ENCODE data around the gene FUOM. TPM values are rescaled to one million over a fixed set of nuclear protein-coding genes. Genes with fewer than 3 reads are reported as not detected.

FUOM gene
- total RNA-seq, 1 experiment from 2014 or later, result 31.3 TPM

- no peak for TF ChIP-seq ZSCAN18 (CRISPR knock-in tag; IDR thresholded peaks at IDR 0.05)
- TF ChIP-seq, protein P1, sequence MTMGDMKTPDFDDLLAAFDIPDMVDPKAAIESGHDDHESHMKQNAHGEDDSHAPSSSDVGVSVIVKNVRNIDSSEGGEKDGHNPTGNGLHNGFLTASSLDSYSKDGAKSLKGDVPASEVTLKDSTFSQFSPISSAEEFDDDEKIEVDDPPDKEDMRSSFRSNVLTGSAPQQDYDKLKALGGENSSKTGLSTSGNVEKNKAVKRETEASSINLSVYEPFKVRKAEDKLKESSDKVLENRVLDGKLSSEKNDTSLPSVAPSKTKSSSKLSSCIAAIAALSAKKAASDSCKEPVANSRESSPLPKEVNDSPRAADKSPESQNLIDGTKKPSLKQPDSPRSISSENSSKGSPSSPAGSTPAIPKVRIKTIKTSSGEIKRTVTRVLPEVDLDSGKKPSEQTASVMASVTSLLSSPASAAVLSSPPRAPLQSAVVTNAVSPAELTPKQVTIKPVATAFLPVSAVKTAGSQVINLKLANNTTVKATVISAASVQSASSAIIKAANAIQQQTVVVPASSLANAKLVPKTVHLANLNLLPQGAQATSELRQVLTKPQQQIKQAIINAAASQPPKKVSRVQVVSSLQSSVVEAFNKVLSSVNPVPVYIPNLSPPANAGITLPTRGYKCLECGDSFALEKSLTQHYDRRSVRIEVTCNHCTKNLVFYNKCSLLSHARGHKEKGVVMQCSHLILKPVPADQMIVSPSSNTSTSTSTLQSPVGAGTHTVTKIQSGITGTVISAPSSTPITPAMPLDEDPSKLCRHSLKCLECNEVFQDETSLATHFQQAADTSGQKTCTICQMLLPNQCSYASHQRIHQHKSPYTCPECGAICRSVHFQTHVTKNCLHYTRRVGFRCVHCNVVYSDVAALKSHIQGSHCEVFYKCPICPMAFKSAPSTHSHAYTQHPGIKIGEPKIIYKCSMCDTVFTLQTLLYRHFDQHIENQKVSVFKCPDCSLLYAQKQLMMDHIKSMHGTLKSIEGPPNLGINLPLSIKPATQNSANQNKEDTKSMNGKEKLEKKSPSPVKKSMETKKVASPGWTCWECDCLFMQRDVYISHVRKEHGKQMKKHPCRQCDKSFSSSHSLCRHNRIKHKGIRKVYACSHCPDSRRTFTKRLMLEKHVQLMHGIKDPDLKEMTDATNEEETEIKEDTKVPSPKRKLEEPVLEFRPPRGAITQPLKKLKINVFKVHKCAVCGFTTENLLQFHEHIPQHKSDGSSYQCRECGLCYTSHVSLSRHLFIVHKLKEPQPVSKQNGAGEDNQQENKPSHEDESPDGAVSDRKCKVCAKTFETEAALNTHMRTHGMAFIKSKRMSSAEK (CRISPR knock-in tag; IDR thresholded peaks at IDR 0.05; ENCODE audit: borderline replicate concordance), result no peak
- TF ChIP-seq NR2C2 (CRISPR knock-in tag; IDR thresholded peaks at IDR 0.05), result no peak
- no peak for TF ChIP-seq ZNF281 (CRISPR knock-in tag; IDR thresholded peaks at IDR 0.05)
- no peak for TF ChIP-seq ZNF317 (CRISPR knock-in tag; IDR thresholded peaks at IDR 0.05; ENCODE audit: borderline replicate concordance, low read depth)
These were observed 31.4 kb upstream of the FUOM start (continued) for GRCh38 chr10:133388973-133389818.

DNA sequence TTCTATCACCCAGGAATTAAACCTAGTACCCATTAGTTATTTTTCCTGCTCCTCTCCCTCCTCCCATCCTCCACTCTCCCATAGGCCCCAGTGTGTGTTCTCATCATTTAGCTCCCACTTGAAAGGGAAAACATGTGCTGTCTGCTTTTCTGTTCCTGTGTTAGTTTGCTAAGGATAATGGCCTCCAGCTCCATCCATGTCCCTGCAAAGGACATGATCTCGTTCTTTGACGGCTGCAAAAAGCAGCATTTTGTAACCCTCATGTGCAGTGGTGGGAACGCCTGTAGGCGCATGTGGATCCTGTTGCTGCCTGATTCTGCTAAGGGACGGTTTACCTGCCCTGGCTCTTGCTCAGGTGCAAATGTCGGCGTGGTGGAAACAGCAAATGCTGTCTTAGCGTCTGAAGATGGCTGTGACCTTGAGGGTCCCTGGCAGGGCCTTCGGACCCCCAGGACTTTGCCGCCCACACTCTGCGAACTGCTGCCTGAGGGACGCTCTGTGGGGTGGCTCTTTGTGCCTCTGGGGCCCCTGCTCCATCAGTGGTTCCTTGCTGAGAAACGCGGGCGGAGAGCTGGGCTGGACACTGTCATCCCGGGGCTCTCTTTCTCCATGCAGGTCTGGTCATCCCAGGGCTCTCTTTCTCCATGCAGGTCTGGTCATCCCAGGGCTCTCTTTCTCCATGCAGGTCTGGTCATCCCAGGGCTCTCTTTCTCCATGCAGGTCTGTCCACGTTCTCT, 30.6 kb upstream of the FUOM start:
- H3K27me3 Mint-ChIP-seq (ENCODE audit: low read depth), result no peaks in the 10 kb centered on the region; the same call in 1 of the 2 replicates
- CTCF ChIA-PET, result interaction anchor here (0.6 to 1.9 kb wide), 3 partner anchors 59 to 131 kb away, joined by 3 to 5 read pairs (median 4); no protein-coding TSS in a partner anchor
- no peak for ATAC-seq
- H3K4me3 Mint-ChIP-seq, result no peak overlapping the region
- no peak overlapping the region for H3K27ac Mint-ChIP-seq
- POLR2A ChIA-PET, result interaction anchor here (0.6 kb wide), 1 partner anchor 178 kb away, joined by 3 read pairs; no protein-coding TSS in a partner anchor
- DNase-seq (ENCODE audit: low spot score), result no peak
- H3K9me3 Mint-ChIP-seq, result no peaks in the 10 kb centered on the region
- no peaks in the 10 kb centered on the region for H3K36me3 Mint-ChIP-seq
- 0 out of 2 replicates have a peak, but pooled peaks cover under 1% of the 10 kb centered on the region for H3K4me1 Mint-ChIP-seq
- TF ChIP-seq ZNF232 (CRISPR knock-in tag; IDR thresholded peaks at IDR 0.05), result no peak
- TF ChIP-seq ATF1 (CRISPR knock-in tag; IDR thresholded peaks at IDR 0.05), result no peak
- TF ChIP-seq GTF2I (CRISPR knock-in tag; conservative IDR thresholded peaks at IDR 0.05), result no peak
- TF ChIP-seq STAT6 (CRISPR knock-in tag; conservative IDR thresholded peaks at IDR 0.05; ENCODE audit: low read depth), result no peak
- no peak for TF ChIP-seq FOXP4 (CRISPR knock-in tag; IDR thresholded peaks at IDR 0.05)
- TF ChIP-seq NFE2L1 (CRISPR knock-in tag; IDR thresholded peaks at IDR 0.05), result no peak
- TF ChIP-seq OVOL2 (CRISPR knock-in tag; IDR thresholded peaks at IDR 0.05; ENCODE audit: borderline replicate concordance), result no peak
- no peak for TF ChIP-seq E2F4 (CRISPR knock-in tag; IDR thresholded peaks at IDR 0.05; ENCODE audit: borderline replicate concordance, low read depth)
- no peak for TF ChIP-seq ZNF281 (CRISPR knock-in tag; IDR thresholded peaks at IDR 0.05)
- TF ChIP-seq ZBTB21 (CRISPR knock-in tag; IDR thresholded peaks at IDR 0.05; ENCODE audit: borderline replicate concordance), result no peak

All from WTC11 (cell line).